AG04449 (cell line): ENCODE data around the gene EHMT1.

Experiments
- CTCF ChIA-PET: fragments of 350-600 bp; formaldehyde crosslinking; extraction: SDS; loops from one replicate; lab custom pipeline; 2021; ENCODE audit warnings: antibody characterized with exemption; lab: Yijun Ruan, JAX
- POLR2A ChIA-PET: fragments of 400-600, 350-600 bp; formaldehyde crosslinking; extraction: SDS; loops from one replicate; lab custom pipeline; 2020; ENCODE audit warnings: antibody characterized with exemption, inconsistent platforms; lab: Yijun Ruan, JAX
- DNase-seq: peaks from one replicate; pipeline ENCODE4 v3.0.0-alpha.2; 2010; ENCODE audit warnings: low read depth, low spot score
- H3K4me3 ChIP-seq: 2 replicates; pipeline ENCODE4 v1.5.1; 2011; ENCODE audit warnings: low read depth, mild to moderate bottlenecking, control low read depth, low read length
- CTCF ChIP-seq: IDR thresholded peaks from one replicate; pipeline ENCODE4 v1.5.1; 2011; ENCODE audit warnings: mild to moderate bottlenecking, moderate library complexity, low read length, control low read depth, inconsistent platforms; ENCODE audit not compliant: insufficient read depth; ENCODE audit errors: missing control alignments

Gene EHMT1

GRCh38 chr9:137866226-137867141 is 247.7 kb downstream of the EHMT1 start:
- no peak overlapping the region for H3K4me3 ChIP-seq
- POLR2A ChIA-PET: no interaction called here
- CTCF ChIA-PET: no interaction called here
- no peak for TF ChIP-seq CTCF
- DNase-seq: no peak

- H3K4me3 ChIP-seq: no peak overlapping the region
- CTCF ChIA-PET: no interaction called here
- no peak for TF ChIP-seq CTCF
- POLR2A ChIA-PET: no interaction called here
- no peak for DNase-seq
Observed at GRCh38 chr9:137870432-137870831, 251.6 kb downstream of the EHMT1 start.

- ChIA-PET CTCF (no interaction called here), POLR2A (no interaction called here)
- no peak for TF ChIP-seq CTCF
- no peak for DNase-seq
- no peak overlapping the region for H3K4me3 ChIP-seq
Observed at GRCh38 chr9:137872296-137872695, 253.5 kb downstream of the EHMT1 start.

GRCh38 chr9:137873408-137873807 is 254.6 kb downstream of the EHMT1 start:
- ChIA-PET POLR2A (no interaction called here), CTCF (no interaction called here)
- DNase-seq: no peak
- no peak for TF ChIP-seq CTCF
- no peak overlapping the region for H3K4me3 ChIP-seq

GRCh38 chr9:137873858-137874362 is 255.1 kb downstream of the EHMT1 start:
- TF ChIP-seq CTCF: no peak
- ChIA-PET CTCF (no interaction called here), POLR2A (no interaction called here)
- no peak for DNase-seq
- H3K4me3 ChIP-seq: no peak overlapping the region

GRCh38 chr9:137875354-137875753 is 256.5 kb downstream of the EHMT1 start:
- DNase-seq: no peak
- ChIA-PET POLR2A (no interaction called here), CTCF (no interaction called here)
- no peak overlapping the region for H3K4me3 ChIP-seq
- TF ChIP-seq CTCF: no peak
